OCI-LY1 (cell line): ENCODE measurements around the gene CHCHD6.

Source experiments
- EZH2 ChIP-seq: fragments of 200-600 bp; sonication (generic), shearing (Covaris generic); IDR thresholded peaks from 2 replicates; pipeline ENCODE4 v1.8.0; 2017; ENCODE audit warnings: borderline replicate concordance, mixed run types, mild to moderate bottlenecking, antibody characterized with exemption, low read length, moderate library complexity, mixed read lengths
- TF ChIP-seq, protein P1 (sequence below): fragments of 200-600 bp; sonication (generic), shearing (Covaris generic); IDR thresholded peaks from 2 replicates; pipeline ENCODE4 v1.5.1; 2017; ENCODE audit warnings: mild to moderate bottlenecking, antibody characterized with exemption, low read length, moderate library complexity, mixed read lengths

DNA sequence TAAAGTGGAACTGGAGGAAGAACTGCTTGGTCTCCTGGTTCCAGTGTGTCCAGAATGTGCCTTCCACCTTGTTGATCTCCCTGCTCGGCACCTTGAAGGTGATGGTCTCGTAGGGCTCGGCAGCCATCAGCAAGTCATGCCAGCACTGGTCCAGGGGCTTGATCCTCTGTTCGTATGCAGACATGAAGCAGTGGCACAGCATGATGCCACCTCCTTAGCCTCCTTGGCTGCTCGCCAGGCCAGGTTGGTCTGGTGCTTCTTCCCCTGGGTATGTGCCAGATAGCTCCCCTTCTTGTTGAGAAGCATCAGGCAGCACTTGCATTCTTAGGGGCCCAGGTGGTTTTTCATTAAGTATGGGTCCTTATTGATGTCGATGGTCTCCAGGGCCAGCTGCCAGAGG lies 31.3 kb upstream of the CHCHD6 start:
- TF ChIP-seq, protein P1, sequence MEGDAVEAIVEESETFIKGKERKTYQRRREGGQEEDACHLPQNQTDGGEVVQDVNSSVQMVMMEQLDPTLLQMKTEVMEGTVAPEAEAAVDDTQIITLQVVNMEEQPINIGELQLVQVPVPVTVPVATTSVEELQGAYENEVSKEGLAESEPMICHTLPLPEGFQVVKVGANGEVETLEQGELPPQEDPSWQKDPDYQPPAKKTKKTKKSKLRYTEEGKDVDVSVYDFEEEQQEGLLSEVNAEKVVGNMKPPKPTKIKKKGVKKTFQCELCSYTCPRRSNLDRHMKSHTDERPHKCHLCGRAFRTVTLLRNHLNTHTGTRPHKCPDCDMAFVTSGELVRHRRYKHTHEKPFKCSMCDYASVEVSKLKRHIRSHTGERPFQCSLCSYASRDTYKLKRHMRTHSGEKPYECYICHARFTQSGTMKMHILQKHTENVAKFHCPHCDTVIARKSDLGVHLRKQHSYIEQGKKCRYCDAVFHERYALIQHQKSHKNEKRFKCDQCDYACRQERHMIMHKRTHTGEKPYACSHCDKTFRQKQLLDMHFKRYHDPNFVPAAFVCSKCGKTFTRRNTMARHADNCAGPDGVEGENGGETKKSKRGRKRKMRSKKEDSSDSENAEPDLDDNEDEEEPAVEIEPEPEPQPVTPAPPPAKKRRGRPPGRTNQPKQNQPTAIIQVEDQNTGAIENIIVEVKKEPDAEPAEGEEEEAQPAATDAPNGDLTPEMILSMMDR = no peak
- TF ChIP-seq EZH2 = no peak
